Measurements from ENCODE around the gene FBXO44. TPM values are rescaled to one million over a fixed set of nuclear protein-coding genes. Genes with fewer than 3 reads are reported as not detected.

The FBXO44 gene
- total RNA-seq, 1 donor from 2014 or later, result 5.0 TPM

DNA sequence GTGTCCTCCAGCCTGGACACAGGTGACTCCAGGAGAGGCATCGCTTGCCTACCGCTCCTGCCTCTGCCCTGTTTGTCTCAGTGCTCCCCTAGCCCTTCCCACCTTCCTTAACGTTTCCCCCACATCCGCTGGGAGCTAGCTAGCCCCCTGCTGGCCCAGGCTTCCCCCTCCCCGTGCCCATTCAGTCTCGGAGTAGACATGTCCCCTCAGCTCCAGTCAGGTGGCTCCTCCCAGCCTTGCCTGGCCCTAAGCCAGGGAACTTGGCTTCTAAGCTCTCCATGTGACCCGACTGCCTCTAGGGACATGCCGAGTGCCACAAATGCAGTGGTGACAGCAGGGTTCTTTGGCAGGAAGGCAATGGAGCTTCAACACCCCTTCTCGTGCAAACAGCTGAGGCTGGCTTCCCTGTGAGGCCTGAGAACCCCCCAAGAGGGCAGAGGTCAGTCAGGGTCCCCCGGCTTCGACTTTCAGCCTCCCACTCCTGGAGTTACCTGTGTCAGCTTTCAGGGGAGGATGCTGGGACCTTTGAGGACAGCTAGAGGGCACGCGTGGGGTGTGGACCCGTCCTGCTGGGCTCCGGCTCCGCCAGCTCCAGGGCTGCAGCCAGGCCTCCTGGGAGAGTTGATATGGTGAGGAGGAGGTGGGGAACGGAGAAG lies 53.1 kb downstream of the FBXO44 start:
- DNase-seq (ENCODE audit: low read depth), result peak; percentile 83

DNA sequence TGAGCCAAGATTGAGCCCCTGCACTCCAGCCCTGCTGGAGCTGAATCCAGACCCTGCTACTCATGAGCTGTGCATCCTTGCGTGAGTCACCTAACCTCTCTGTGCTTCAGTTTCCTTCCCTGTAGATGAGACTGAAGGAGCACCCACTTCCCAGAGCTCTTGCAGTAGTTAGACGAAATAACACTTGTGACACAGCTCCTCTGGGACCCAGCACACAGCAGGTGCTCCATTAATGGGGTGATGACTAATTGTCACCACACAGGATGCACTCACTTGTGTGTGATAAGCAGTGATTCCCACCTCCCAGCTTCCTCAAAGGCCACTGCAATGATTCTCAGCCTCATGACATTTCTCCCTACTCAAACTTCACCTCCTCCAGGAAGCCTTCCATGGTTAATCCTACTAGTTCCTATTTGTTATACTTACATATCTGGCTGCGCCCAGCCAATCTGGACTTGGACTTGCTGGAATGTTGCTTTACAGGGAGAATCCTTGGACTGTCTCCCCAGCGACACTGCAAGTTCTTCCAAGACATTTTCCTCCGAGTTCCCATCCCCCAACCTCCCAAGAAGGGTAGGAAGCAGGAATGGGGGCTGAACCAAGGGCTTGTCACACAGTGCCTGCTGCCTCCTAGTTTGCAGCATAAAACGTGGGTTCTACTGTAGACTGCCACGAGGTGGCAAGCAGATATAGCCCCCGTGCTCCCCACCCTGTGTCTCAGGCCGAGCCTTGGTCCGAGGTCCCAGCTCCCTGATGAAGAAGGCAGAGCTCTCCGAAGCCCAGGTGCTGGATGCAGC lies 54.1 kb downstream of the FBXO44 start:
- DNase-seq (ENCODE audit: low read depth), result peak; percentile 47

GRCh38 chr1:11711490-11711889 lies 56.8 kb downstream of the FBXO44 start:
- DNase-seq (ENCODE audit: low read depth), result no peak

DNA sequence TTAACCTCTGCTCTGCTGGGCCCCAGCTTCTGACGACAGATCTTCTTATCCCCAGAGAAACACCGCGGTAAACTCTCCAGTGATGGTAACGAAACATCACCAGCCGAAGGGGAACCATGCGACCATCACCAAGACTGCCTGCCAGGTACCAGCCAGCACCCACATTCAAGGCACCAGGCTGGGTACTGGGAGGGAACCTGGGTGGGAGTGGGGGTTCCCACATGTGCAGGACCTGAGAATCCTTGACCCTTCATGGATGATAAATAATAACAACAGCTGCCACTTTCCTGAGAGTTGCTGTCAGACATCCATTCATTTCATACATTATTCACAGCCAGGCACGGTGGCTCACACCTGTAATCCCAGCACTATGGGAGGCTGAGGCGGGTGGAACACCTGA lies 57.6 kb downstream of the FBXO44 start:
- DNase-seq (ENCODE audit: low read depth), result no peak

Other genes with a start within 250 kb of the FBXO44 start
- 0.08 TPM in 1 of 2 replicates, not detected in the other for gene DISP3, start 175.7 kb upstream of the FBXO44 start, total RNA-seq
- gene FBXO2, start 448 bp upstream of the FBXO44 start, total RNA-seq, result 1.0 TPM in 1 of 2 replicates, not detected in the other
- 3.0 and 4.3 TPM in 2 replicates for gene FBXO6, start 9.3 kb downstream of the FBXO44 start, total RNA-seq
- gene MAD2L2, start 26.3 kb downstream of the FBXO44 start, total RNA-seq, result 52.8 and 53.3 TPM in 2 replicates
- gene DRAXIN, start 36.8 kb downstream of the FBXO44 start, total RNA-seq, result 0.53 and 1.7 TPM in 2 replicates
- 34.1 and 44.5 TPM in 2 replicates for gene AGTRAP, start 81.3 kb downstream of the FBXO44 start, total RNA-seq
- gene C1orf167, start 107.3 kb downstream of the FBXO44 start, total RNA-seq, result 4.8 and 5.1 TPM in 2 replicates
- gene MTHFR, start 151.1 kb downstream of the FBXO44 start, total RNA-seq, result 32.5 and 39.6 TPM in 2 replicates
- gene CLCN6, start 151.3 kb downstream of the FBXO44 start, total RNA-seq, result 16.0 and 22.2 TPM in 2 replicates
- gene NPPA, start 192.9 kb downstream of the FBXO44 start, total RNA-seq, result 0.47 and 1.3 TPM in 2 replicates
- gene NPPB, start 204.1 kb downstream of the FBXO44 start, total RNA-seq, result not detected in 2 replicates

Data from myocyte (in vitro differentiated cells).